HG03460 (cell line): ENCODE data around the gene ZBTB16.

Experiments used
- ATAC-seq: cut with Tn5 transposase; IDR thresholded peaks from one replicate; pipeline ENCODE4 v1.9.1; 2021; ENCODE audit not compliant: unreplicated experiment

The ZBTB16 gene

DNA sequence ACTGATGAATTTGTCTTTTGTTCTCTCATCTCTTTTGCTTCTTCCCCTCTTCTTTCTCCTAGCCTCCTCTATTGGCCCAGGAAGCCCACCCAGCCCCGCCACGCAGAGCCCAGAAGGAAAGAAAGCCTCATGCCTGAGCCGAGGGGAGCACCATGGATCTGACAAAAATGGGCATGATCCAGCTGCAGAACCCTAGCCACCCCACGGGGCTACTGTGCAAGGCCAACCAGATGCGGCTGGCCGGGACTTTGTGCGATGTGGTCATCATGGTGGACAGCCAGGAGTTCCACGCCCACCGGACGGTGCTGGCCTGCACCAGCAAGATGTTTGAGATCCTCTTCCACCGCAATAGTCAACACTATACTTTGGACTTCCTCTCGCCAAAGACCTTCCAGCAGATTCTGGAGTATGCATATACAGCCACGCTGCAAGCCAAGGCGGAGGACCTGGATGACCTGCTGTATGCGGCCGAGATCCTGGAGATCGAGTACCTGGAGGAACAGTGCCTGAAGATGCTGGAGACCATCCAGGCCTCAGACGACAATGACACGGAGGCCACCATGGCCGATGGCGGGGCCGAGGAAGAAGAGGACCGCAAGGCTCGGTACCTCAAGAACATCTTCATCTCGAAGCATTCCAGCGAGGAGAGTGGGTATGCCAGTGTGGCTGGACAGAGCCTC lies 3.8 kb downstream of the ZBTB16 start:
- no peak for ATAC-seq

DNA sequence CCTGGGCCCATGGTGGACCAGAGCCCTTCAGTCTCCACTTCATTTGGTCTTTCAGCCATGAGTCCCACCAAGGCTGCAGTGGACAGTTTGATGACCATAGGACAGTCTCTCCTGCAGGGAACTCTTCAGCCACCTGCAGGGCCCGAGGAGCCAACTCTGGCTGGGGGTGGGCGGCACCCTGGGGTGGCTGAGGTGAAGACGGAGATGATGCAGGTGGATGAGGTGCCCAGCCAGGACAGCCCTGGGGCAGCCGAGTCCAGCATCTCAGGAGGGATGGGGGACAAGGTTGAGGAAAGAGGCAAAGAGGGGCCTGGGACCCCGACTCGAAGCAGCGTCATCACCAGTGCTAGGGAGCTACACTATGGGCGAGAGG lies 4.3 kb downstream of the ZBTB16 start:
- no peak for ATAC-seq

DNA sequence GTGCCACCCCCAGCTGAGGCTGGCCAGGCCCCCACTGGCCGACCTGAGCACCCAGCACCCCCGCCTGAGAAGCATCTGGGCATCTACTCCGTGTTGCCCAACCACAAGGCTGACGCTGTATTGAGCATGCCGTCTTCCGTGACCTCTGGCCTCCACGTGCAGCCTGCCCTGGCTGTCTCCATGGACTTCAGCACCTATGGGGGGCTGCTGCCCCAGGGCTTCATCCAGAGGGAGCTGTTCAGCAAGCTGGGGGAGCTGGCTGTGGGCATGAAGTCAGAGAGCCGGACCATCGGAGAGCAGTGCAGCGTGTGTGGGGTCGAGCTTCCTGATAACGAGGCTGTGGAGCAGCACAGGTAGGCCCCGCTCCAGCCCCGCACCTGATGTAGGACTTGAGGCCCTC lies 4.7 kb downstream of the ZBTB16 start:
- no peak for ATAC-seq

DNA sequence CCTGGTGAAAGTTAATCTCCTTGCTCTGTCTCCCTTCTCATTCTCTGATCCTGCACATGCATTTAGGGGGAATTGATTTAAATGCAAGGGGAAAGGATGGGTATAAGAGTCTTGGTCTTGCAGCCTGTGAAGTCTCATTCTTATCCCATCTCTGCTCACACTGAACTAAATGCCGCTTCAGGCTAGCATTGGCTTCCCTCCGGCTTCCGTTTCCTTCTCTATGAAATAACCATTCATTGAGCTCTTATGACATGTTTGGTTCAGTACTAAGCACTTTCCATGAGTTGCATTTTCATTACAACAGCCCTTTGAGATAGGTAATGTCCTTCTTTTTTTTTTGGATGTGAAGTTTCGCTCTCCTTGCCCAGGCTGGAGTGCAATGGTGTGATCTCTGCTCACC lies 5.6 kb downstream of the ZBTB16 start:
- ATAC-seq = no peak

DNA sequence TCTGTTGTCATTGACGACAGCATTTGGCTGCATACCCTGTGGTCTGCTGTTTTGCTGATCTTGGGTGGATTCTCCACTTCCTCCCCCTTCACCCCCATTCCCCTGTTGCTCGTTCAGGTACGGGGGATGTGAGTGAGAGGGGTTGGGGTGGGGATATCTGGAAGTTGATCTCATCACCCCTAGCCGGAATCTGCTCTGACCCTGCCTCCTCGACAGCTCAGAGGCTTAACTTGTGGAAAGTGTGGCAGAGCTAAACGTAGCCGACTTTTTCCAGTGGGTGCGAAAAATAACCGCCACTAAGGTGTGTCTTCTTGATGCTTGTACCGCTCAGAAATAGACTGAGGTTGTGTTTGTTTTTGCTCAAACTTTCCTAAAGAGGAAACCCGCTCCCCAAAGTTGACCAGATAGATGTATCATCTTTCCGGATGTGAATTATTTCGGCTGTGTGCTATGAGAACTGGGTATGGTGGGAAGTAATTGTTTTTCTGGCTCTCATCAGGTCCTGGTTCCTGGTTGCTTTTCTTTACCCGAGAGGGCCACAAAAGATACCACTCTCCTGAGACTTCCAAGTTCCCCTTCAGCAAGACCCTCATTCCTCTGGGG lies 6.6 kb downstream of the ZBTB16 start:
- ATAC-seq = no peak

DNA sequence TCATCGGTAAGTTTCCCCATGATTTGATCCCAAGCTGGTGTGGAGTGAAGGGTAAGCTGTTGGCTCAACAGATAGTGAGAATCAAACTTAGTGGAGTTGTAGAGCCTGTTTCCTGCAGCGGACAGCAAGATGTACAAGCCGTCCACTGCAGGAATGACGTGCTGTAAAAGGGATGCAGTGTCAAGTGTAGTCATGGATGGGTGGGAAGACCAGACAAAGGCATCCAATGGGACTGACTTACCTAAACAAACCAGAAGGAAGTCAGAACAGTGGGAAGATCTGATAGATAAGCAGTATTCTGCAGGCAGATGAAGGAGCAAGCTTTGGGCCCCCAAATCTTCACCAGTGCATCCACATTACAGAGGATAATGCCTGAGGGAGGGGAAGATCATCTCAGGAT lies 8.8 kb downstream of the ZBTB16 start:
- ATAC-seq = no peak

DNA sequence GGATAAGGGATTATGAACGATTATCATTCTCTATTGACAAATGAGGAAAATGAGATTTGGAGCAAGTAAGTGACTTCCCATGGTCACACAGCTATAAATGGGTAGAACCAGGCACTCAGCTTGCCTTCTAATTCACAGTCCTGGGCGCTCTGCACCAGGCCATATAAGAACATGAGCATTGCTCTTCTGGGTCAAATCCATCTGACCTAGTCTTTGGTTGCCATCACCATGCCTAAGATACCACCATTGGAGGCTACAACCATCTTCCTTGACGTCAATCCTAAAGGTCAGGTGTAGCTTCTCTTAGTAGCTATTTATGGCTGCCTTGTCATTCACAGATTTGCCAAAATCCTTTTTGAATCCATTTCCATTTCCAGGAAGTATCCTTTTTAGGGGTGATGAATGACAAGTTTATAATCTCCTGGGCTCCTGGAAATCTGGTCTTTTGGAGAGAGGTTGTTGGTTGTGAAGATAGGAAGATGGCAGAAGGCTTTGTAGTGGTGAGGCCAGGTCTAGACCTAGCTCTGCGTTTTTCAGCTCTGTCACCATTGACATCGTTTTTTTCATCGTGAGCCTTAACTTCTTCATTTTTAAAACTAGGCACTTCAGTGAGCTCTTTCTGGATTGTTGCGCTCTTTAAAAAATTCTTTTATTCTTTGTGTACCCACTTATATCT lies 11.1 kb downstream of the ZBTB16 start:
- ATAC-seq = no peak

DNA sequence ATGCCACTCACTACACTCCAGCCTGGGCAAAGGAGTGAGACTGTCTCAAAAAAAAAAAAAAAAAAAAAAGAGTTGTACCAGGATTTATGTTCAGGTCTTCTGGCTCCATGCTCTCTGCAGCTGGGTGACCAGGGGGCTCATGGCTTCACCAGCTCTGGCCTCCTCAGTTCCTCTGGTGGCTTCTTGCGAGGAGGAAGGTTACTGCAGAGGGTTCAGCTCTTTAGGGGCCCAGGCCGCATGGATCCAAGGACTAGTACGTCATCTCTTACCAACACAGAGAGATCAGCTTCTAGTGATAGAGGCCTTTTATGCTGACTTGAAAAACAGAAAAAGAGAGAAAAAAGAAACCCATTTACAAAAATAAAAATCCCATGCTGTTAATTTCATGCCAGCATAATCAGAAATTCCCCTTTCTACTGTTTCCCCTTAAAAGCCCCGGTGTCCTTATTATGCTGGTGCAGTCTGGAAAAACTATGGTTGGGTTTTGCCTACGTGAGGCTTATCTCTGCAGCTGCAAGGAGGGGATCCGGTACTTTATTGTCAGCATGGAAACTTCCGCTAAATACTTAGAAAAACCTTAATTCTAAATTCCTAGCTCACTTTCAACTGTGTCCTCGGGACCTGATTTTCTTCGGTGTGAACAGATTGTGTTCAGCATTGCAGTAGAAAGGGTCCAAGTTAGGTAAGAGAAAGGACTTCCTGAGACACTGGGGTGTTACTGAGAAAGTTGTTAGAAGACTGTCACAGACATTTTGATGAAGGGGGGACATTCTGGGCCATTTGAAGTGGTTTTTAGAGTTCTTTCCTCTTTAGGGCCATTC lies 13.7 kb downstream of the ZBTB16 start:
- no peak for ATAC-seq

DNA sequence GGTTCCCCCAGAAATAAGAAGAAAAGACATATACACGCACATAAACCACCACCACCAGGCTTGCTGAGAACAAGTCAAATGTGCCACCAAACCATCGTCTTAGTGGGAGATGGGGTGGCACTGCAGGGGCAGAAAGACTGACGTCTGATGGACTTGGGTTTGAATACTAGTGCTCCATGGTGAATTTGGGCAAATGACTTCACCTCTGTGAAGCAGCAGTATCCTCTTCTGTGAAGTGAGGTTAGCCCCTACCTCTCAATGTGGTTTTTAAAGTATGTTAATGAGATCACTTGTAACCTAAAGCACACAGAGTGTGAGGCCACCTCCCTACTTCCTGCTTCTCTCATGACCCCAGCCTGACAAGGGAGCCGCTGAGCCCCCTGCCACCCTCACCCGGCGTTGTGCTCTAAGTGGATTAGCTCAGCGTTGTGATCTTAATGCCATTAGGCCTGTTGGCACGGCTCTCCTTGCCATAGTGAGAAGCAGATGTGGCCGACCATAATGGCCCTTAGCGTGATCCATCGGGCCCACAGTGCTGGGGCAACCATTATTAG lies 14.4 kb downstream of the ZBTB16 start:
- ATAC-seq = no peak

DNA sequence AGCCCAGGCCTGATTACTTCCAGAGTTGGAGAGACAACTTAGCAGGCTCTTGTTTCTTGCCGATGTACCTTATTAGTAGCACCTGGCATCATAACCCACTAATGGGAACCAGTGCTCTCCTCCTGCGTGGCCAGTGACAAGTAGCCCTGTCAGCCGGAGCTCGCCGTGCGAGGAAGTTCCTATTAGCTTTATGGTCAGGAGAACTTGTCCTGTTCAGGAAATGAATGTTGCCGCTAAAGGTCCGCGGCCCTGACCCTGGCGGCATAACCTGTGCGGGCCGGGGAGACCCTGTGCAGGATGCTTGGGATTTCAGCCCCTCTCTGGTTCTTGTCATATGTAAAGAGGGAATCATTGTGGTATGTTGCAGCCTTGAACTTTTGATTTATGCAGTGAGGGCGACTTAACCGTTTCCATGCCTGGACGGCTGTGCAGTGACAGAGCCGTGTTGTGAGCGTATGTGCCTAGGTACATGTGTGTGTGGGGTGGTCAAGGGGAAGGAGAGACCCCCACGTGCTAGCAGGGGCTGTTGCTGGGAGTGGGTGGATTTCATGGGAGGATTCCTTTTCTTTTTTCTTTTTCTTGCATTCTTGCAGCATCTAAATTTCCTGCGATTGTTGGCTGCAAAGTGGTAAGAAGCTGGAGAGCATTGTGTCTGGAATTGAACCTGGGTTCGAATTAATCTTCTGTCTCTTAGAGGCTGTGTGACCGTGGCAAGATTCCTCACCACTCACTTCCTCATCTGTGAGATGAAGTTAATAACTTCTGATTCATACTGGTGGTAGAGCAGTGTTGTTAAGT lies 15.2 kb downstream of the ZBTB16 start:
- no peak for ATAC-seq

DNA sequence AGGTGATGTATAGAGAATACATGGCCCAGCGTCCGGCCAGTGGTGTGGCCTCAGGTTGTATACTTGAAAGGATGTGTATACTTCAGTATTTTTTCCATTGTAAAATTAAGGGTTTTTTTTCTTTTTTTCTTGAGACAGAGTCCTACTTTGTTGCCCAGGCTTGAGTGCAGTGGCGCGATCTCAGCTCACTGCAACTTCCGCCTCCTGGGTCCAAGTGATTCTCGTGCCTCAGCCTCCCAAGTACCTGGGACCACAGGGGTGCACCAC lies 15.8 kb downstream of the ZBTB16 start:
- no peak for ATAC-seq

DNA sequence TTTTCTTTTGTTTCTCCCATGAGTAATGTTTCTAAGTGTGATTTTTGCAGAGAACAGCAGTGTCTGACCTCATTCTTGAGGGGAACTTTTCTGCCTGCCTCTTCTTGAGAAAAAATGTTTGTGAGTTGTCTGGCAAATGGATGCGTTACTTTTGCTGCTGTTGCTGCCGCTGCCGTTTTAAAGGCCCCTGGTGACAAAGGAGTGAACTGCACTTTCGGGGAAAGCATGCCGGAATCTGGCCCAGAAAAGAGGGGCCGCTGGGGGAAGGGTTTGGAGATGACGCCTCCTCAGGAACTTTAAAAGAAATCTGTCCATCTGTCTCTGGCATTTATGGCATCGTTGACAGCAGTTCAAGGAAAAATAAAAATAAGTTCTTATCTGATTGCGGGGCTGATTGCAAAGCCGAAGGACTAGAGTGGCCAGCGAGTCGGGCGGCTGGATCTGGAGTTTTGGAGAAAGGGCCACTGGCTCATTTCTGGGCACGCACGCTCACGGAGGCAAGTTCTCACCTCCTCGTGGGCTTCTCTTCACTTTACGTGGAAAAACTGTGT lies 16.5 kb downstream of the ZBTB16 start:
- ATAC-seq = no peak

DNA sequence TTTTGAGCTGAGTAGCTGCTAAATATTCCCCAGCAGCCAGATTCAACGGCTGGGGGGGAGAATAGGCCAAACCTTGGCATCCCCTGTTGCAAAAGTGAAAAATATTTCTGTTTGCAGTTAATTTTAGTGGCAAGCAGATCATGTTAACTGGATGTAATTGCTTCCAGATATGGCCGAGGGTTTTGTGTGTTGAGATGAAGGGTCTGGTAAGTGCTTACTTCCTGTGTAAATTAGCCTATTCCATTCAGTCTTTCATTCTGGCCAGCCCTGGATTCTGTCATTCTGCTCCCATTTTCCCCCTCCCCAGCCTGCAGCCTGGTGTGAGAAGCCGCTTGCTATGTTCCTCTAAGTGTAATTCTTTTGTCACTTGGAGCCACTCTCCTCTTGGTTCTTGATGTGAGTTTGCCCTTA lies 17.4 kb downstream of the ZBTB16 start:
- no peak for ATAC-seq

DNA sequence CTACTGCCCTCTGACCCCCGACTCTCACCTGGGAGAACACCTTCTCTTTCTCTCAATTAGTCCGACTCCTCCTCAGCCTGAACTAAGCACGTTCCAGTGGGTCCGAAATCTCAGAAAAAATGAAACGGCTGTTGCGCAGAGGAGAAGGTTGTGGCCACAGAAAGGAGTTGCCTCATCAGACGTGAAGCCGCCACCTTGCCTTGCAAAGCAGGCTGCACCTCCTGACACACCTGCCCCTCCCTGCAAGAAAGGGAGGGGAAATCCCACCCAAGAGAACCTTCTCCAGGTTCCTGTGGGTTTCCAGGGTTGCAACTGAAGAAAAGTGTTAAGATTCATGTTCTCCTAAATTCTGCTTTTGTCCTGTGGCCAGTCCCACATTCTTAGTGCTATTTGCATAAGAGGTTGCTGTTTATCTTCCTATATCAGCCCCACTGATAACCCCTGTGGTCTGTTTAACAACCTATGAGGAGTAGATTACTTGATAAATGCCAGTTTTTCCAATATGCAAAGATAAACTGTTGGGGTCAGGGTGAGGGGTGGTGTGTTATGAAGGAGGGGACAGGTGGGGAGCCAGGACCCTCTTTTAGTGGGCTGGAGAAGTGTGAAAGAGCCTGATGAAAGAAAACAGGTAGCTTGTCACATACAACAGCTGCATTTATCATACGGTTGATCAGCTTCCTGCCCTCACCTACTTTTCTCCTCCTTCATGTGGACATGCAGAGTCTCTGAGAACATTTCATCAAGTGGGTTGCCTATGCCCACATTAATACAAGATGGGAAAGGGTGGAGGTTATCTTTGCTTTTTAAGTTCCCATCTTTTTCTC lies 18.2 kb downstream of the ZBTB16 start:
- no peak for ATAC-seq

DNA sequence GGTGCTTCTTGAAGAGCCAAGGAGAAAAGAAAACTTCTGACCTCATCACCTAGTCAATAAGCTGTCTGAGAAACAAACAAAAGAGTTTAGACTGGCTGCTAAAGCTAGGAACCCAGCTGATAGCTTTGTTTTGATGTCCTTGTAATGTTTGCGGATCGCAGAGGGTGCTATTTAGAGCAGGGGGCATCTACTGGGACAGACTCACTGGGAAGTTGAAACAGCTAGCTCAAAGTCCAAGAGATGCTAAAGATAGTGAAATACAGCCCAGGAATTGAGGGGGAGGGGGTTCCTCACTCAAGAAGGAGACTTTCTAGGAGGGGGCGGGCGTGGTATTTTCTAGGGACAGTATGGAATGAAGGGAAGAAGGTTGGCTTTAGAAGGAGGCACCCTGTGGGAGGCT lies 18.9 kb downstream of the ZBTB16 start:
- no peak for ATAC-seq

DNA sequence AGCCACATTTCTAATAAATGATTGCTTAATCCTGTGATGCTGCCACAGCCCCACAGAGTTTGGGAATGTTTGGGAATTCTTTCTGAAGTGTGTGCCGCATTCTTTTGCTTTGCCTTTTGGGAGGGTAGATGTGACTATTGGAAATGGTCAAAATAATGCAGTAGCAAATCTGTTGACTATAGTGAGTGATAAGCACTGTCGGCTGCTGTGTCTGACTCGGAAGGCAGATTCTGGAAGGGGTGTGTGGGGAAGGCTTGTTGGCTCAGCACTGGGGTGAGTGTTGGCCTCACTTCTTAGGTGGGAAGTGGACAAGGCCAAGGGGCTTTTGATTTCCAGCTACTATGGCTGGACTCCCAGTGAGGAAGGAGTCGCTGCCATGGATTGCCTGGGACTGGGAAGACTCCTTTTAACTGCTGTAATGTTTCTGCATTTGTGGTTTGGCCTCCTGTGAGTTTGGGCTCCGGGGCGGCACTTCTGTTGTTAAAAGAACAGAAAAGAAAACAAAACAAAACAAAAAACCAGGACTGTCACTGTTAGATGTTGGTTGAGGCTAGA lies 20.1 kb downstream of the ZBTB16 start:
- no peak for ATAC-seq

DNA sequence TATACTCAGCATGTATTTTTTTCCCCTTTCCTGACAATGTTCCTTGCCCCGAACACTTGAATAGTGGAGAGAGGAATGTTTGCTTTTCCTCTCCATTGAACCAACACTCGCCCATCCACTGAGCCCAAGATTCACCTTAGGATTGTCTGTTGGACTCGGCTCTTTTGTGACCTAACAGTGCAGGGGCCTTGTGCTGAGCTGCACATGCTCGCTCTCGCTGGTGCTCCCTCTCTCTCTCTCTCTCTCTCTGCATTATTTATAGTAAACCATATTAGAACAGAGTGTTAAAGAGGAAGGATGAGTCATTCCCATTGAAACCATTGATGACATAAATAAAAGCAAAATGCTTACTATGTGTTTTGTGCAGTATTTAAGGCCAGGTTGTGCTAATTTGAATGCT lies 20.7 kb downstream of the ZBTB16 start:
- ATAC-seq = no peak

DNA sequence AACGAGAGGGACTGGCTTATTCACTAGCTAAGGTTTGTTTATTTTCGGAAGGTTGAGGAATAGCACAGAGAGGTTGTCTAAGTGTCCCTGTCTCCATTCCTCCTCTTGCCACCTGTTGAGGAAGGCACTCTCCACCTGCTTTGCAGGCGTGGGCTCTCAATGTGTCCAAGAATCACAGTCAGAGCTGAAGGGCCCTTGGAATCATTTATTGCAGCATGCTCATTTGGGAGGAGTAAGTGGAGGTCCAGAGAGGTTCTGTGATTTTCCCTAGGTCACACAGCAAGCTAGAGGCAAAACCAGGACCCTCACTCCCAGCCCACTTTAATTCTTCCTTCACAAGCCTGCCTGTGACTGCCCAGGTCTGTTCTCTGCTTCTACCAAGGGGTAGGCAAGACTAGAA lies 21.3 kb downstream of the ZBTB16 start:
- ATAC-seq = no peak

DNA sequence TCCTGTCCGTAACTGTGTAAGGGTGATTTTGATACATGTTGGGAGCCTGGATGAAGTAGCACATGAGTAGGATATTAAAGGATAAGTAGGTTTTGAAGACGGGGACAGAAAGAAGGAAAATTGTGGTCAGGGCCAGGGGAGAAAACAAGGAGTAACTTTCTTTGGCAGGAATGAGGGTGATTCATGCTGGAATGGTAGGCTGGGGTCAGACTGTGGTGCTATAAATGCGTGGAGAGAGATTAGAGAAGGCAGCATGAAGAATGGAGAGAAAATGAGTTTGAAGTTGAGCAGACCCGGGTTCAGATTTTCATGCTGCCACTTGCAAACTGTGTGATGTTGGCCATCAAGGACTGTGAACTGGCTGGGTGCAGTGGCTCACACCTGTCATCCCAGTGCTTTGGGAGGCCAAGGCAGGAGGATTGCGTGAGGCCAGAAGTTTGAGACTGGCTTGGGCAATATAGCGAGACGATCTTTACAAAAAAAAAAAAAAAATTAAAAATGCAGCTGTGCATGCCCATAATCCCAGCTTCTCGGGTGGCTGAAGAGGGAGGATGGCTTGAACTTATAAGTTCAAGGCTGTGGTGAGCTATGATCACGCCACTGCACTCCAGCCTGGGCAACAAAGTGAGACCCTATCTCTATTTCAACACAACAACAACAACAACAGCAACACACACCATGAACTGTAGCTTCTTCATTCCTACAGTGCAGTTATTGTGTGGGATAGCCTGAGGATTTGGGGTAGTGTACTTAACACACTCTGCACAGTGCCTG lies 22.3 kb downstream of the ZBTB16 start:
- ATAC-seq = no peak
